GM18505 (cell line): ENCODE measurements around the gene DNAAF8.
"Not testable (repeated sequence)": the region's sequence is repeated elsewhere in the genome, so short reads cannot be mapped to it uniquely, and the experiment has no call there.

ENCODE experiments used
- ATAC-seq: cut with Tn5 transposase; IDR thresholded peaks from one replicate; pipeline ENCODE4 v1.9.1; 2021; ENCODE audit not compliant: unreplicated experiment
- POLR2A ChIP-seq: IDR thresholded peaks from 4 replicates; pipeline ENCODE4 v1.6.1; 2011; ENCODE audit warnings: borderline replicate concordance; ENCODE audit not compliant: insufficient read depth, insufficient read length; ENCODE audit errors: extremely low read depth

The DNAAF8 gene

GRCh38 chr16:4767872-4768548 lies 33.7 kb downstream of the DNAAF8 start:
- ATAC-seq: peak; percentile 4

DNA sequence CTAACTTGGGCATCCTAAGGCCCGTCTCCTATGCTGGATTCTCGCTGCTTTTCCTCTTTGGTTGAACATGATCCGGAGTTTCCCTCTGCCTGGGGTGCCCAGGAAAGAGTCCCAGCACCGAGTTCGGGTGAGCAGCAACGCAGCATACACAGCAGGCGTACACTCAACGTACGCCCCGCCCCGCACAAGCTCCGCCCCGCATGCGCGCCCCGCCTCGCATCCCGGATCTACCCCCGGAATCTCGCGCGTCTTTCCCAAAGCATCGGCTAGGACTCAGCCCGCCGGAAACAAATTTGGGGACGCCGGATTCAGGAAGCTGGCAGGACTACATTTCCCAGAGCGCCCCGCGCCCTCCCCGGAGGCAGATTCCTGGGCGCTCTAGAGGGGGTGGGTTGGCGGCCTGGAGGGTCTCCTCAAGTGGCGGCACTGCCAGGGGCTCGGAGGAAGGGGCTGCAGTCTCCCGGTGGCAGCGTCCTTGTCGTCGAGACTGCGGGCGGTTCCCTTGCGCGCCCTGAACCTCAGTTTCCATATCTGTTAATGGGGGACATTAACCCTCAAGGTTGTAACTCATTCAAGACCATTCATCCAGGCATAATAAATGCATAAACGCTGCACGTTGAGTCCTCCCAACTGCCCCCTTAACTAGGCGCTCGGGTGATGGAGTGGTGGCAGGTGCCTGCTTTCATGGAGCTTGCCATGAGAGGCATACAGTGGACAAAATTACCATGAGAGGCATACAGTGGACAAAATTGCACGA lies 34.4 kb downstream of the DNAAF8 start:
- peak; percentile 53 for ATAC-seq
- TF ChIP-seq POLR2A: peak; percentile 92

More at GRCh38 chr16:4767872-4768548, 33.7 kb downstream of the DNAAF8 start:
- no peak for TF ChIP-seq POLR2A

- no peak for ATAC-seq
- TF ChIP-seq POLR2A: no peak
Measured at GRCh38 chr16:4769306-4769638, 34.9 kb downstream of the DNAAF8 start.

DNA sequence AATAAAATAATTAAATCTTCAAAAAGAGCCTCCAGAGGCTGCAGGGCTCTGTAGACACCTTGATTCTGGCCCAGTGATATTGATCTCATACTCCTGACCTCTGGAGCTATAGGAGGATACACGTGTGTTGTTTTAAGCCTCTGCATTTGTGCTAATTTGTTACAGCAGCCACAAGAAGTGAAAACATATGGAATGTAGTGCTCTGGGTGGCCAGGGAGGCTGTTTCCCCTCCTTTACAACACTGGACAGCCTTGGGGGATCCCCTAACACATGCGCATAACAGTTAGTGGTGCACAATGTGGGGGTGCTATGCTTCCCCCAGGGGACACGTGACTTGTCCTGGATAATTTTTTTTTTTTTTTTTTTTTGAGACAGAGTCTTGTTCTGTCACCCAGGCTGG lies 37.3 kb downstream of the DNAAF8 start:
- TF ChIP-seq POLR2A: no peak
- ATAC-seq: no peak

- ATAC-seq: no peak
- no peak for TF ChIP-seq POLR2A
Measured at GRCh38 chr16:4772351-4772750, 38.0 kb downstream of the DNAAF8 start.

DNA sequence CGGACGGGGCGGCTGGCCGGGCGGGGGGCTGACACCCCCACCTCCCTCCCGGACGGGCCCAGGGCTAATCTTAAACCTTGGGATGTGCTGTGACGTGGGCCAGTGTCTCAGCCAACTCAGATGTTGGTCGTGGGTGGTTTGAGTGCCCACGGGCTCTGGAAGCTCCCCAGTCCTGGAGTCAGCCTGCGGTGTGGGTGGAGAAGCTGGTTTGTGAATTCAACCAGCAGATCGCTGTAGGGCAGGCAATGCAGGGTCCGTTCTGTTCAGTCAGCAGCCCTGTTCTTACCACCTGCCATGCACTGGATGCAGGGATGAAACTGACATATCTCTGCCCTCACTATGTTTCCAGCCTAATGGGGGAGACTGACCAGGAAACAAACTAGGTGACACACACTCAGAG lies 40.7 kb downstream of the DNAAF8 start:
- TF ChIP-seq POLR2A: no peak
- ATAC-seq: no peak

- TF ChIP-seq POLR2A: no peak
- no peak for ATAC-seq
Measured at GRCh38 chr16:4776141-4776705, 41.9 kb downstream of the DNAAF8 start.

GRCh38 chr16:4777339-4778049 lies 43.2 kb downstream of the DNAAF8 start:
- ATAC-seq: no peak
- no peak for TF ChIP-seq POLR2A

DNA sequence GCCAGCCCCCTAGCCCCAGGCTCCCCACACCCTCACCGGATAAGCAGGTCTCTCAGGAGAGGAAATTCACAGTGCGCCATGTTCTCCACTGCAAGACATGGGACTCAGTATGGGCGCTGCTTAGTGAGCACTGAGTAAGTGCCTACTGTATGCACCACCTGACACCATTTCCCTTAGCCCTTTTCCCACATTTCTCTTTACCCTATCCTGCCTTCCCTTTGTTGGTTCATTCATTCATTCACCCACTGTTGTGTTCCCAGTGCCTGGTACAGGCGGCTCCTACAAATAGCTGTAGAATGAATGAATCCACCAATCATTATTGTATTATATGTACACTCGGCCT lies 43.7 kb downstream of the DNAAF8 start:
- no peak for TF ChIP-seq POLR2A
- no peak for ATAC-seq

DNA sequence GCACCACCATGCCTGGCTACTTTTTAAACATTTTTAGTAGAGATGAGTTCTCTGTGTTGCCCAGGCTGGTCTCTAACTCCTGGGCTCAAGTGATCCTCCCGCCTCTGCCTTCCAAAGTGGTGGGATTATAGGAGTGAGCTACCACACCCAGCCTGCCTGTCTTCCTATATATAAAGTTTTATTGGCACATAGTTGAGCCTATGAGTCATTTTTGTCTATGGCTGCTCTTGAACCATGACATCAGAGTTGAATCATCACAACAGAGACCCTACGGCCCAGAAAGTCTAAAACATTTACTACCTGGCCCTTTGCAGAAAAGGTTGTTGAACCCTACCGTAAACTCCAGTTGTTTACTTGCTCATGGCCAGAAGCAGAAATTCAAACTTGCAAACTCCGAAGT lies 45.9 kb downstream of the DNAAF8 start:
- TF ChIP-seq POLR2A: no peak
- ATAC-seq: no peak

DNA sequence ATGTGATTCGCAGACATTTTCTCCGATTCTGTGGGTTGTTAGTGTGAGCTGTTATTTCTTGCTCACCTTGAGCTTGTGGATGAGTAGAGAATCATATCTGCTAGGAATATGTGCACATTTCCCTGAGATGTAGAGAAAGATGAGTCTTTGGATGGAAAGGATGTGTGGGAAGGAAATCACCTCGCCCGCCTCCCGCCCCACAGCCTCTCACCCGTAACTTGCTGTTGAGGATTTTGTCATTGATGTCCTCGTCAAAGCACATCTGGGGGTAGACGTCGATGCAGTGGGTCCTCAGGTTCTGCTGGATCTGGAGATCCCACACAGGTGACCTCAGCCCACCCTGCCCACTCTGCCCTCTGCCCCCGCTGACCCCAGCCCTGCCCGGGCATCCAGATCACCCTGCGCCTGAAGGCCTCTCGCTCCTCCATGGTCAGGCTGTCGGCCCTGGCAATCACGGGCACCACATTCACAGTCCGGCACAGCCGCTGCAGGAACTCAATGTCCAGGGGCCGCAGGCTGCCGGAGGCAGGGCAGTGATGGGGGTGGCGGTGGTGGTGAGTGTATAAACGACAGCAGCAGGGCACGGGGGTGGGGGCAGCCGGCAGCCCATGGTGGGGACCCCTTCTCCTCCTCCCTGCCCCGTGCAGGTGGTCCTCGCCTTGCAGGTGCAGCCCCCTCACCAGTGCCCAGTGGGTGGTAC lies 49.1 kb downstream of the DNAAF8 start:
- TF ChIP-seq POLR2A: no peak

GRCh38 chr16:4783951-4784336 lies 49.6 kb downstream of the DNAAF8 start:
- no peak for ATAC-seq
- no peak for TF ChIP-seq POLR2A

More for the DNA sequence above, 49.1 kb downstream of the DNAAF8 start:
- ATAC-seq: no peak

DNA sequence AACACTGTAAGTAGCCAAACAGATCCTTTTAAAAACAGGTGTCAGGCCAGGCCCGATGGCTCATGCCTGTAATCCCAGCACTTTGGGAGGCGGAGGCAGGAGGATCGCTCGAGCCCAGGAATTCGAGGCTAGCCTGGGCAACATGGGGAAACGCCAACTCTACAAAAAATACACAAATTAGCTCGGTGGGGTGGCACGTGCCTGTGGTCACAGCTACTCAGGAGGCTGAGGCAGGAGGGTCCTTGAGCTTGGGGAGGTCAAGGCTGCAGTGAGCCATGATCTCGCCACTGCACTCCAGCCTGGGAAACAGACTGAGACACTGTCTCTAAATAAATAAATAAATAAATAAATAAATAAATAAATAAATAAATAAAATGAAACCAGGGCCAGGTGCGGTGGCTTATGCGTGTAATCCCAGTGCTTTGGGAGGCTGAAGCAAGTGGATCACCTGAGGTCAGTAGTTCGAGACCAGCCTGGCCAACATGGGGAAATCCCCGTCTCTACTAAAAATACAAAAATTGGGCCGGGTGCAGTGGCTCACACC lies 50.2 kb downstream of the DNAAF8 start:
- ATAC-seq: not testable (repeated sequence)

DNA sequence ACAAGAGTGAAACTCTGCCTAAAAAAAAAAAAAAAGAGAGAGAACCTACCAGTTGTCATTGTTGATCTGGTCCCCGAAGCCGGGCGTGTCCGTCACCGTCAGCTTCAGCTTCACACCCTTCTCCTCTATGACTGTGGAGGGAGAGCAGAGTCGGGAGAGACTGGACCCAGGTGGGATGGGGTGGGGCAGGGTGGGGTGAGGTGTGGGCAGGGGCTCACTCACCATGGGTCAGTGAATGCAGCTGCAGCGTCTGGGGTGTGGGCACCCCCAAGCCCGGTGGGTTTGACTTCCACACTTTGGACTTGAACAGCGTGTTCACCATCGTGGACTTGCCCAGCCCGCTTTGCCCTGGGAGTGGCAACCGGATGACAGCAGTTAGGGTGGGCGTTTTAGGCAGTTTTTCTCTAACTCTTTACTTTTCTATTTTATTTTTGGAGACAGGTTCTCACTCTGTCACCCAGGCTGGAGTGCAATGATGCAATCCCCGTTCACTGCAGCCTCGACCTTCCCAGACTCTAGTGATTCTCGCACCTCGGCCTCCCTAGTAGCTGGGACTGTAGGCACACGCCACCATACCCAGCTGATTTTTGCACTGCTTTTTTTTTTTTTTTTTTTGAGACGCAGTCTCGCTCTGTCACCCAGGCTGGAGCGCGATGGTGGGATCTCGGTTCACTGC lies 51.6 kb downstream of the DNAAF8 start:
- TF ChIP-seq POLR2A: no peak

More for the DNA sequence above, 51.6 kb downstream of the DNAAF8 start:
- no peak for ATAC-seq
